Kidney tubule cell (primary cell): ENCODE measurements around the gene NFKB2.

ENCODE experiments used
- DNase-seq: peaks from one replicate; pipeline ENCODE4 v3.0.0-alpha.2; 2018; ENCODE audit warnings: low spot score

The NFKB2 gene

GRCh38 chr10:102395400-102396316 is at the start of gene NFKB2:
TSS of gene NFKB2 (plus strand) at chr10:102395705. CDS start at chr10:102395960, 255 bp downstream.
- peak; percentile 91 for DNase-seq

DNA sequence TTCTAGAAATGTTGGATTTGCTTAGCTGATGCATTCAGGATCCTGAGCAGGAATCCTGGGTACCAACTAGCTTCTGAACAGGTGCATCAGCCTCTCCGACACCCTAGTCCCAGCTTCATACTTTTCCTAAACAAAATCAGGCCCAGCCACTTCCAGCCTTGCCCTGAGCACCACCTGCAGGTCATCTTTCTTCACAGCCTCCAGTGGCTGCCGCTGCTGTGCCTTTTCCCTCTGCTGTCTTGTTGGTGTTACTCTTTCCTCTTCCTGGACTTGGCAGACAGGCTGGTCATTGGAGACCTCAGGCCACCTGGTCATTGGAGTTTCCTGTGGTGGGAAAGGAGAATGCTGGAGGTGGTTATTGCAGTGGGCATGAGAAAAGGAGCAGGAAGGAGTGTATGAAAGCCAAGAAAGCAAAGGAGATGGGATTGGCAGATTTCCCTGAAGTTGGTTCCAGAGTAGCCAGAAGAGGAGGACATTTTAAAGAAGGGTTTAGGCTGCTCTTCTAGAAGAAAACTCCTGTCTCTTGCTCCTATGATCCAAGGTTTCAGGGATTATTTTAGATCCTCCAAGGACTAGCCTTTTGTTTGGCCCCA is 48.2 kb upstream of the NFKB2 start:
- DNase-seq = peak; percentile 86

DNA sequence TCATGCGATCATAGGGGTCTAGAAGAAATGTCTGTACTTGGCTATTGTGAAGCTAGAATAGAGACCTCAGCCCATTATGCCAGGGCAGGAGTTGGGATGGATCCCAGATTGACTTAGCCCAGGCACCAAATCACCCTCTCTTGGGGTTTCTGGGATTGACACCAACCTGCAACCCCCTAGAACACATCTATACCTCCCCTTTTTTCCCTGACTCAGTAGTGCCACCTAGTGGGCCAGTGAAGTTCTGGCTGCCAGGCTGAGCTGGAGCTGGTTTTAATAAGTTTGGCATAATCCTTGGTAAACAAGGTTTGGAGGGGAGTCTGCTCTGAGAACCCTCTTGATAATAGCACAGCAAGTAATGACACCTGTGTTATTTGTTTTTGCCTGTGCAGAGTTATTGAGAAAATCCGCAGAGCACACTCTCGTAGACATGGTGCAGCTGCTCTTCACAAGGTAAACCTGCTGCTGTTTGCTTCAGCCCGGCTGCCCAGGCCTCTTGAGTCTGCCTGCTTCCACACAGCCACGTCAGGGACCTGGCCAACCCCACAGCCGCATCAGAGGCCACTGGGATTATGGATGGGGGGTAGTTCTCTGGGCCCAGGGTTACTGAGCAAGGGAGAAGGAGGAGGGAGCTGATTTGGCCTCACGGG is 43.3 kb upstream of the NFKB2 start:
- peak; percentile 68 for DNase-seq

- no peak for DNase-seq
These were observed 41.1 kb upstream of the NFKB2 start for GRCh38 chr10:102354451-102354850.

GRCh38 chr10:102358712-102359382 is 36.7 kb upstream of the NFKB2 start:
- DNase-seq = no peak

DNA sequence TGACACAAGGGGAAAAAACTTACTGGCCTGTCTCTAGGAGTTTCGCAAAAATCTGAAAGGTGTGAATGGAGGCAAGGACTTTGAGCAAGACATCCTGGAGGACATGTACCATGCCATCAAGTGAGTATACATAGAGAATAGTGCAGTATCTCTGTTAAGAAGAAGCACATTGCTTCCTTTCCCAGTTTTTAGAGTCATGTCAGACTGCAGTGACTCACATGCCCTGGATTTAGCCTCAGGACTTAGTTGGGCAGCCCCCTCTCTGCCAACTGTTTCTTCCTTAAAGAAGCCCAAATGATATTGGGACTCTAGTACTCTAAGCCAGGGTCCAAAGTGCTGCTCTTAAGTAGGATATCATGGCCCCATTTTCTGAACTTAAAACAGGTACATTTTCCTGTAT is 28.1 kb upstream of the NFKB2 start:
- DNase-seq = peak; percentile 39

DNA sequence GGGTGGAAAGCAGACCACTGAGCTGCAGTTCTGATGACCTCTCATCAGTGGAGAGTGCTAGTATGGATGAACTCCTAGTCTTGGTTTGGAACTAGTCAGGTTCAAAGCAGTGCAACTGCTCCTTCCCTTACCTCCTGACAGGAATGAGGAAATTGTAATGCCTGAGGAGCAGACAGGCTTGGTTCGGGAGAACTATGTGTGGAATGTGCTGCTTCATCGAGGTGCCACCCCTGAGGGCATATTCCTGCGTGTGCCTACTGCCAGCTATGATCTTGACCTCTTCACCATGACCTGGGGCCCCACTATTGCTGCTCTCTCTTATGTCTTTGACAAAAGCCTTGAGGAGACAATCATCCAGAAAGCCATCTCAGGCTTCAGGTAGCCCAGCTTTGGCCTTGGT is 27.4 kb upstream of the NFKB2 start:
- peak; percentile 84 for DNase-seq

DNA sequence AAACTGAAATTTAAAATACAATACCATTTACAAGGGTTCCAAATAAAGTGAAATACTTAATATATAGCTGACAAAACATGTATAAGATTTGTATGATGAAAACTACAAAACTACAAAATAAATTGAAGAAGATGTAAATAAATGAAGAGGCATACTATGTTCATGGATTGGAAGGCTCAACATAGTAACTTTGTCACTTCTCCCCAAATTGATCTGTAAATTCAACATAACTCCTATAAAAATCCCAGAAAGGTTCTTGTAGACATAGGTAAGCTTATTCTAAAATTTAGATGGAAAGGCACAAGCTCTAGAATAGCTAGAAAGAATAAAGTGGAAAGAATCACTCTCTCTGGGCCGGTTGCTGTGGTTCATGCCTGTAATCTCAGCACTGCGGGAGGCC is 24.2 kb upstream of the NFKB2 start:
- no peak for DNase-seq

- no peak for DNase-seq
These were observed 20.3 kb upstream of the NFKB2 start for GRCh38 chr10:102375250-102375649.

GRCh38 chr10:102375867-102376266 is 19.6 kb upstream of the NFKB2 start:
- no peak for DNase-seq

GRCh38 chr10:102376901-102377300 is 18.6 kb upstream of the NFKB2 start:
- DNase-seq = no peak

GRCh38 chr10:102379383-102379782 is 16.1 kb upstream of the NFKB2 start:
- DNase-seq = no peak

GRCh38 chr10:102381983-102382382 is 13.5 kb upstream of the NFKB2 start:
- no peak for DNase-seq

DNA sequence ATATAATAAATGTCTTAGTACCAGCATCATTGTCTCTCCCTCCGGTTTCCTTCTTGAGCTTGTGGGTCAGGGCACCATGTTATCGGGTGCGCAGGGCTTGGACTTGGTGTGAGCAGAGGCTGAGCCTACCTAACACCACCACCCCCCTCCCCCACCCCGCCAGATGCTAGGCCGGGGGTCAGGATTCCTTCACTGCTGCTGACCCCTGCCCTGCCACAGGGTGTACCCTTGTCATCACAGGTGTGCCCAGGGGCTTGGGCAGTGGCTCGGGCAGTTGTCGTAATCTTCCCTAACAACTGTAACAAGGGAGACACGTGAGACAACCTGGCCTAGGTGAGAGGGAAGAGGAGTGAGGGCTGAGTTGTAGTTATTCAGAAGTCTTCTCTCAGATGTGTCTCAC is 12.6 kb upstream of the NFKB2 start:
- no peak for DNase-seq

DNA sequence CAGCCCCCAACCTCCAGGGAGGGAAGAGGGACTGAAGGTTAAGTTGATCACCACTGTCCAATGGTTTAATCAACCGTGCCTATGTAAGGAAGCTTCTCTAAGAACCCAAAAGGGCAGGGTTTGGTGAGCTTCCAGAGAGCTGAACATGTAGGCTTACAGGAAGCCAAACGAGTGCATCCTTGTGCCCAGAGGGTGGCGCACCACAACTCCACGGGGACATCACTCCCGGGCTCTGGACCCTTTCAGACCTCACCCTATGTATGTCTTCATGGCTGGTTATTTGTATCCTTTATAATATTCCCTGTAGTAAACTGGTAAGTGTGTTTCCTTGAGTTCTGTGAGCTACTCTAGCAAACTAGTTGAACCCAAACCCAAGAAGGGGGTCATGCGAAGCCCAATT is 11.5 kb upstream of the NFKB2 start:
- DNase-seq = no peak

GRCh38 chr10:102384606-102385429 is 10.7 kb upstream of the NFKB2 start:
- no peak for DNase-seq

DNA sequence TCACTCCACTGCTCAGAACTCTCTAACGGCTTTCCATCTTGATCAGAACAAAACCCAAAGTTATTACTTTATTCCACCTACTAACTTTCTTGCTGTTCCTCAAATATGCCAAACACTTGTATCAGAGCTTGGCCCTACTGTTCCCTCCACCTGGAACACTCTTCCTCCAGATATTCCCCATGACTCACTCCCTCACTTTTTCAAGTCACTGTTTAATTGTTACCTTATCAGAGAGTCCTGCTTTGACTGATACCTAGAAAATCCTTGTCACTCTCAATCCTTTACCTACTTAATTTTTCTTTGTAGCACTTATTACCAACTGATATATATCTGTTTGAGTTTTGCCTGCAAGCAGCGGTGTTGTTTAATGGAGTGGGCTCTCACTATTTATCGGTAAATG is 5.6 kb upstream of the NFKB2 start:
- peak; percentile 51 for DNase-seq

- DNase-seq = no peak
These were observed 3.2 kb upstream of the NFKB2 start for GRCh38 chr10:102392306-102392705.

DNA sequence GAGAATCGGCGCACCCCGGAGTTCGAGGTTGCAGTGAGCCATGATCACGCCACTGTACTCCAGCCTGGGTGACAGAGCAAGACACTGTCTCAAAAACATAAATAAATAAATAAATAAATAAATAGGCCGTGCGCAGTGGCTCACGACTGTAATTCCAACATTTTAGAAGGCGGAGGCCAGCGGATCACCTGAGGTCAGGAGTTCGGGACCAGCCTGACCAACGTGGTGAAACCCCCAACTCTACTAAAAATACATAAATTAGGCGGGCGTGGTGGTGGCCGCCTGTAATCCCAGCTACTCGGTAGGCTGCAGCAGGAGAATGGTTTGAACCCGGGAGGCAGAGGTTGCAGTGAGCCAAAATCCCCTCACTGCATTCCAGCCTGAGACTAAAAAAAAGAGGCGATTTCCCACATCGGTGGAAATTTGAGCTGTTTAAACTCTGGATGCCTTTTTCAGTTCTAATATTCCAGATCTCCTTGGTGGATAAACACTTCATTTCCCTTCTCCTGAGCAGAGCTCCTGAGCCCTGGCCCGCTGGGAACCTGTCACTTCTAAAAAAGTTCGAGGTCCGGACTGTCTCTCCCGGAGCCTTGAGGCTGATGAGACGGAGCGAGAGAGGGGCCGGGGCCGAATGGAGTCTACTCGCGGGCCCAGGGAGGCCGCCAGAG is 2.0 kb upstream of the NFKB2 start:
- DNase-seq = no peak

DNA sequence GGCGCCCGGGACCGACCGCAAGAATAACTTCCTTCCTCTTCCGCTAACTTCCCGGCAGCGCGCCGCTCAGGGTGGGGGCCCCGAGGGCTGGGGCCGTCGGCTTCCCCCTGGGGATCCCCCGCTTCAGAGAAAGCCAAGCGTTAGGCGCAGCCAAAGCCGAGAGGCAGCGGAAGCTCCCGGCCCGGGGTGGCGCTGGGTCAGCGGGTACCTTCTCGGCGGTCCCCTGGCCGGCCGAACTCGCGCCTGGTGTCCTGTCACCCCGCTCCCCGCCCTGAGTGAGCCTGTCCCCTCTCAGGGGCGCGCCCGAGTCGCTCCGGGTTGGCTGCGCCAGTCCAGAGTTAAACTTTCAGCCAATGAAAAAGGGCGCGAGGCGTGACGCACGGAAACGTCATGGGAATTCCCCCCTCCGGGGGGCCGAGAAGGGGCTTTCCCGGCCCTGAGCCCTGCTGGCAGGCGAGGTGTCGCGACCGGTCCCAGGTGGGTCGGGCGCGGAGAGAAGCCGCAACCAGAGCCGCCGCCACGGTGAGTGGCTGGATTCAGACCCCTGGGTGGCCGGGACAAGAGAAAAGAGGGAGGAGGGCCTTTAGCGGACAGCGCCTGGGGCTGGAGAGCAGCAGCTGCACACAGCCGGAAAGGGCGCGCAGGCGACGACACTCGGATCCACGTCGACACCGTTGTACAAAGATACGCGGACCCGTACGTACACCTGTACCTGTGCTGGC is 1.3 kb upstream of the NFKB2 start:
- DNase-seq = peak; percentile 97
